DND-41 (cell line): ENCODE data around the gene PXDC1.
"Not testable (repeated sequence)": the region's sequence is repeated elsewhere in the genome, so short reads cannot be mapped to it uniquely, and the experiment has no call there.

Source experiments
- ATAC-seq: fragments of 200-7000 bp; cut with Tn5 transposase; 3 replicates; pipeline ENCODE4 v1.9.1; 2021; ENCODE audit warnings: low read depth; ENCODE audit not compliant: insufficient read depth
- DNase-seq: peaks from one replicate; pipeline ENCODE4 v3.0.0-alpha.2; 2020
- H2AFZ ChIP-seq: 2 replicates; pipeline ENCODE4 v1.6.0; 2012; ENCODE audit warnings: low read depth, low read length
- H3K27ac ChIP-seq: 2 replicates; pipeline ENCODE4 v1.5.1; 2012; ENCODE audit warnings: low read length, inconsistent platforms
- H3K27me3 ChIP-seq: fragments of 200-600 bp; sonication (generic); 2 replicates; pipeline ENCODE4 v1.6.0; 2012; ENCODE audit warnings: low read length, mild to moderate bottlenecking, inconsistent platforms; ENCODE audit not compliant: insufficient read depth, poor library complexity
- H3K36me3 ChIP-seq: 2 replicates; pipeline ENCODE4 v1.5.1; 2012; ENCODE audit warnings: low read length, inconsistent platforms; ENCODE audit not compliant: insufficient read depth
- H3K4me1 ChIP-seq: 2 replicates; pipeline ENCODE4 v1.5.1; 2012; ENCODE audit warnings: mild to moderate bottlenecking, low read length; ENCODE audit not compliant: insufficient read depth
- H3K4me2 ChIP-seq: 2 replicates; pipeline ENCODE4 v1.6.0; 2012; ENCODE audit warnings: mild to moderate bottlenecking, moderate library complexity, low read length, inconsistent platforms; ENCODE audit not compliant: insufficient read depth
- H3K4me3 ChIP-seq, 2 experiments: fragments of 200-600 bp in 1 of 2; shearing (Covaris generic) in 1 of 2; 2 replicates each; pipeline ENCODE4 v1.5.1; 2012 to 2016; ENCODE audit warnings: inconsistent platforms in 2 of 2, low read length in 2 of 2, mild to moderate bottlenecking in 2 of 2, low read depth in 1 of 2, moderate library complexity in 1 of 2
- H3K79me2 ChIP-seq: 2 replicates; pipeline ENCODE4 v1.6.0; 2012; ENCODE audit warnings: low read length, inconsistent platforms; ENCODE audit not compliant: insufficient read depth
- H3K9ac ChIP-seq: 2 replicates; pipeline ENCODE4 v1.6.0; 2012; ENCODE audit warnings: low read depth, mild to moderate bottlenecking, inconsistent platforms, low read length, moderate library complexity
- H3K9me3 ChIP-seq: 2 replicates; pipeline ENCODE4 v1.5.1; 2012; ENCODE audit warnings: low read length, moderate library complexity, mild to moderate bottlenecking, inconsistent platforms; ENCODE audit not compliant: insufficient read depth, severe bottlenecking
- H4K20me1 ChIP-seq: 2 replicates; pipeline ENCODE4 v1.6.0; 2012; ENCODE audit warnings: low read length; ENCODE audit not compliant: insufficient read depth

PXDC1 gene

DNA sequence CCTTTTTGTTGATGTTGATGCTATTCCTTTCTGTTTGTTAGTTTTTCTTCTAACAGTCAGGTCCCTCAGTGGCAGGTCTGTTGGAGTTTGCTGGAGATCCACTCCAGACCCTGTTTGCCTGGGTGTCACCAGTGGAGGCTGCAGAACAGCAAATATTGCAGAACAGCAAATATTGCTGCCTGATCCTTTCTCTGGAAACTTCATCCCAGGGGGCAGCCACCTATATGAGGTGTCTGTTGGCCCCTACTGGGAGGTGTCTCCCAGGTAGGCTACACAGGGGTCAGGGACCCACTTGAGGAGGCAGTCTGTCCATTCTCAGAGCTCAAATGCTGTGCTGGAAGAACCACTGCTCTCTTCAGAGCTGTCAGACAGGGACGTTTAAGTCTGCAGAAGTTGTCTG lies 74.2 kb downstream of the PXDC1 start:
- H4K20me1 ChIP-seq, H3K4me1 ChIP-seq, H3K36me3 ChIP-seq, H3K79me2 ChIP-seq, H3K27ac ChIP-seq, H2AFZ ChIP-seq, H3K4me2 ChIP-seq, ATAC-seq, DNase-seq, H3K4me3 ChIP-seq, H3K27me3 ChIP-seq, H3K9ac ChIP-seq, H3K9me3 ChIP-seq: not testable (repeated sequence)
